ENCODE data around the gene RHCE. TPM values are rescaled to one million over a fixed set of nuclear protein-coding genes. Genes with fewer than 3 reads are reported as not detected.
"Not testable (repeated sequence)": the region's sequence is repeated elsewhere in the genome, so short reads cannot be mapped to it uniquely, and the experiment has no call there.

Gene RHCE
- total and polyA plus RNA-seq, 2 of the 8 experiments (the other 6 are each of a cell fraction or from before 2014, with no cell fraction given) = 0.23 to 0.50 TPM

DNA sequence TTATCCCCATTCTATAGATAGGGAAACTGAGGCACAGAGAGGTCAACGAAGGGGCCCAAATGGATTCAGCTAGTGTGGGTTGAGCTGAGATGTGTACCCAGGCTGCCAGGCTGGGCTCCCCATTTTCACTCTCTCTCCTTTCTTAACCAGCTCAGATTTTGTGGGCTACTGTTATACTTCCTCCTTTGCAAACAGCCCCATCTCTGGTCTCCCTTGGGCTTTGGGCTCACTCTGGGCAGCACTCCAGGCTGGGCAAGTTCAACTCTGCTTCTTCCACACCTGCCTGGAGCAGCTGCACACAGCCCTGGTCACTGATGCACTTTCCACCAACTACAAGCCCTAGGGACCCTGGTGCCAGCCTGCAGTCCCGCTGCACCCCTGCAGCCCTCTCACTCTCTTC, 22.5 kb downstream of the RHCE start:
- H3K36me3 ChIP-seq (ENCODE audit: control insufficient read depth in 2 of 4, insufficient read depth in 4 of 4, low read length in 3 of 4); FAIRE-seq; H4K91ac ChIP-seq (replicated peaks; ENCODE audit: insufficient read length, low read length); H3K56ac ChIP-seq (replicated peaks; ENCODE audit: insufficient read length, low read depth, low read length); H3K79me1 ChIP-seq (ENCODE audit: low read depth, low read length); H2BK12ac ChIP-seq (ENCODE audit: low read depth, low read length); H2BK15ac ChIP-seq (ENCODE audit: low read length); H4K8ac ChIP-seq (ENCODE audit: extremely low read depth, insufficient read depth, low read length); H2BK5ac ChIP-seq (ENCODE audit: low read depth, low read length); H3K4me1 ChIP-seq (replicated peaks in 1 of 4; ENCODE audit: control insufficient read depth in 3 of 4, insufficient read depth in 4 of 4, low read length in 3 of 4); H3K9me3 ChIP-seq (ENCODE audit: insufficient read depth in 2 of 2, low read depth in 1 of 2, low read length in 1 of 2); H3K9ac ChIP-seq (replicated peaks in 1 of 4; ENCODE audit: extremely low read depth in 1 of 4, low read depth in 3 of 4, low read length in 3 of 4); H3K23ac ChIP-seq (ENCODE audit: insufficient read length); H3K18ac ChIP-seq (ENCODE audit: extremely low read depth, low read length); H3K14ac ChIP-seq (ENCODE audit: insufficient read length); H2AFZ ChIP-seq (ENCODE audit: low read length); H4K20me1 ChIP-seq (replicated peaks in 1 of 2; ENCODE audit: control insufficient read depth in 1 of 2, insufficient read depth in 2 of 2, low read length in 2 of 2); H2AK5ac ChIP-seq (ENCODE audit: low read depth, low read length); H2BK120ac ChIP-seq (replicated peaks; ENCODE audit: low read depth, low read length); H2BK20ac ChIP-seq (ENCODE audit: low read length); H3K23me2 ChIP-seq (ENCODE audit: low read depth, low read length); H4K5ac ChIP-seq (ENCODE audit: insufficient read length, low read depth, low read length); CTCF ChIA-PET (ENCODE audit: partially characterized antibody); H3K4me3 ChIP-seq (ENCODE audit: extremely low read depth in 1 of 4, insufficient read depth in 2 of 4, low read depth in 3 of 4, low read length in 4 of 4); H3K27me3 ChIP-seq (replicated peaks in 1 of 4; ENCODE audit: control insufficient read depth in 3 of 4, extremely low read depth in 1 of 4, insufficient read depth in 3 of 4, low read length in 3 of 4); H3K27ac ChIP-seq (ENCODE audit: low read depth, low read length); H3K4ac ChIP-seq (replicated peaks; ENCODE audit: insufficient read length, low read depth, low read length); DNase-seq (ENCODE audit: low read depth in 1 of 2, low spot score in 2 of 2); H3K4me2 ChIP-seq (ENCODE audit: insufficient read depth in 1 of 2, low read depth in 2 of 2, low read length in 2 of 2); H3K79me2 ChIP-seq (ENCODE audit: control insufficient read depth in 1 of 2, insufficient read depth in 2 of 2, low read length in 2 of 2); POLR2A ChIA-PET (ENCODE audit: partially characterized antibody): not testable (repeated sequence)
- WGBS, 2 experiments (ENCODE audit: extremely low coverage in 1 of 2, insufficient coverage in 1 of 2, insufficient read length in 1 of 2, insufficient replicate concordance in 2 of 2, low coverage in 1 of 2, low lambda C conversion rate in 2 of 2, missing lambda C conversion rate in 1 of 2) = no CpG with 5 or more reads among the region's 2 CpGs

DNA sequence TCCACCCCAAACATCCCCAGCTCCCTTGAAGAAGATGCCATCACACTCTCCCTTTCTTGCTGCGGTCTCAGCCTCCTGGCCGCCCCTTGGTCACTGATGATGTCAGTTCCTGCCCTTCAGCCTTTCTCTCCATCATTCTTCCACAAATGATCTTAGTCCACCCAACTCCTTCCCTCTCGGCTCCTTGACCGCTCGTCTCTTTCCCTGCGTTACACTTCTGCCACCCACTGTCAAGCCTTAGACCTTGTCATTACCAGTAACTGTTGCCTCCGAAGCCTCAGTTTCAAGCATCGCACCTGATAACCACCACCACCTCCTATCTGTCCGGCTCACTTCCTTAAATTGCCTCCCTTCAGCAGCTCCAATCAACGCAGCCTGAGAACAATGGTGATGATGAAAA, 23.1 kb downstream of the RHCE start:
- DNase-seq (ENCODE audit: low read depth in 1 of 2, low spot score in 2 of 2); H3K9me3 ChIP-seq (ENCODE audit: insufficient read depth in 2 of 2, low read depth in 1 of 2, low read length in 1 of 2); CTCF ChIA-PET (ENCODE audit: partially characterized antibody); H3K79me2 ChIP-seq (ENCODE audit: control insufficient read depth in 1 of 2, insufficient read depth in 2 of 2, low read length in 2 of 2); H3K9ac ChIP-seq (replicated peaks in 1 of 4; ENCODE audit: extremely low read depth in 1 of 4, low read depth in 3 of 4, low read length in 3 of 4); FAIRE-seq; H4K5ac ChIP-seq (ENCODE audit: insufficient read length, low read depth, low read length); H3K23me2 ChIP-seq (ENCODE audit: low read depth, low read length); H2BK20ac ChIP-seq (ENCODE audit: low read length); H2BK120ac ChIP-seq (replicated peaks; ENCODE audit: low read depth, low read length); H4K20me1 ChIP-seq (replicated peaks in 1 of 2; ENCODE audit: control insufficient read depth in 1 of 2, insufficient read depth in 2 of 2, low read length in 2 of 2); H3K27ac ChIP-seq (ENCODE audit: low read depth, low read length); H2AFZ ChIP-seq (ENCODE audit: low read length); H2BK5ac ChIP-seq (ENCODE audit: low read depth, low read length); H2AK5ac ChIP-seq (ENCODE audit: low read depth, low read length); H3K36me3 ChIP-seq (ENCODE audit: control insufficient read depth in 2 of 4, insufficient read depth in 4 of 4, low read length in 3 of 4); H3K14ac ChIP-seq (ENCODE audit: insufficient read length); H3K56ac ChIP-seq (replicated peaks; ENCODE audit: insufficient read length, low read depth, low read length); H3K79me1 ChIP-seq (ENCODE audit: low read depth, low read length); H4K91ac ChIP-seq (replicated peaks; ENCODE audit: insufficient read length, low read length); H2BK12ac ChIP-seq (ENCODE audit: low read depth, low read length); POLR2A ChIA-PET (ENCODE audit: partially characterized antibody); H2BK15ac ChIP-seq (ENCODE audit: low read length); H3K27me3 ChIP-seq (replicated peaks in 1 of 4; ENCODE audit: control insufficient read depth in 3 of 4, extremely low read depth in 1 of 4, insufficient read depth in 3 of 4, low read length in 3 of 4); H3K4ac ChIP-seq (replicated peaks; ENCODE audit: insufficient read length, low read depth, low read length); H3K4me3 ChIP-seq (ENCODE audit: extremely low read depth in 1 of 4, insufficient read depth in 2 of 4, low read depth in 3 of 4, low read length in 4 of 4); H3K4me2 ChIP-seq (ENCODE audit: insufficient read depth in 1 of 2, low read depth in 2 of 2, low read length in 2 of 2); H3K4me1 ChIP-seq (replicated peaks in 1 of 4; ENCODE audit: control insufficient read depth in 3 of 4, insufficient read depth in 4 of 4, low read length in 3 of 4); H3K23ac ChIP-seq (ENCODE audit: insufficient read length); H4K8ac ChIP-seq (ENCODE audit: extremely low read depth, insufficient read depth, low read length); H3K18ac ChIP-seq (ENCODE audit: extremely low read depth, low read length): not testable (repeated sequence)
- 100% methylated on average over 2 of the region's 10 CpGs; no CpG with 5 or more reads in 1 of the 2 experiments for WGBS, 2 experiments (ENCODE audit: extremely low coverage in 1 of 2, insufficient coverage in 1 of 2, insufficient read length in 1 of 2, insufficient replicate concordance in 2 of 2, low coverage in 1 of 2, low lambda C conversion rate in 2 of 2, missing lambda C conversion rate in 1 of 2)

All from H1 (cell line).